H1 (cell line): ENCODE measurements around the gene PRCP. TPM values are rescaled to one million over a fixed set of nuclear protein-coding genes. Genes with fewer than 3 reads are reported as not detected.

Experiments
- CTCF ChIA-PET: fragments of 300-600 bp; sonication (Branson Sonifier 250); formaldehyde crosslinking; loops from one replicate; lab custom pipeline; 2021; ENCODE audit not compliant: partially characterized antibody; lab: Charles Lee
- POLR2A ChIA-PET: fragments of 300-600 bp; sonication (Branson Sonifier 250); formaldehyde crosslinking; loops from one replicate; lab custom pipeline; 2021; ENCODE audit warnings: inconsistent platforms; ENCODE audit not compliant: partially characterized antibody; lab: Charles Lee
- DNase-seq, 2 experiments: peaks; one replicate each; pipeline versions ENCODE4 v3.0.0 to v3.0.0-alpha.2; 2010 to 2022; ENCODE audit warnings: low spot score in 2 of 2, low read depth in 1 of 2, mixed read lengths in 1 of 2
- FAIRE-seq: peaks from 2 replicates; lab custom pipeline; 2011; peaks lifted over from hg19 to GRCh38; lab: Jason Lieb, UNC
- H2AFZ ChIP-seq: 2 replicates; pipeline ENCODE4 v1.8.1; 2012; ENCODE audit warnings: low read length, inconsistent platforms
- H2AK5ac ChIP-seq: 2 replicates; pipeline ENCODE4 v1.6.1; 2013; ENCODE audit warnings: low read depth, low read length
- H2BK120ac ChIP-seq: replicated peaks from 2 replicates; pipeline ENCODE3; 2013; ENCODE audit warnings: low read depth, low read length, inconsistent platforms
- H2BK12ac ChIP-seq: 2 replicates; pipeline ENCODE4 v1.6.1; 2013; ENCODE audit warnings: low read depth, low read length
- H2BK15ac ChIP-seq: 2 replicates; pipeline ENCODE4 v1.6.1; 2013; ENCODE audit warnings: low read length
- H2BK20ac ChIP-seq: 2 replicates; pipeline ENCODE4 v1.6.1; 2013; ENCODE audit warnings: low read length
- H2BK5ac ChIP-seq: 2 replicates; pipeline ENCODE4 v1.6.1; 2013; ENCODE audit warnings: low read depth, low read length
- H3K14ac ChIP-seq: 2 replicates; pipeline ENCODE4 v1.6.1; 2013; ENCODE audit warnings: inconsistent platforms; ENCODE audit not compliant: insufficient read length
- H3K18ac ChIP-seq: 2 replicates; pipeline ENCODE4 v1.6.1; 2013; ENCODE audit warnings: low read length; ENCODE audit errors: extremely low read depth
- H3K23ac ChIP-seq: 2 replicates; pipeline ENCODE4 v1.6.1; 2013; ENCODE audit warnings: inconsistent platforms; ENCODE audit not compliant: insufficient read length
- H3K23me2 ChIP-seq: 2 replicates; pipeline ENCODE4 v1.6.1; 2013; ENCODE audit warnings: low read depth, low read length
- H3K27ac ChIP-seq: 2 replicates; pipeline ENCODE4 v1.6.1; 2011; ENCODE audit warnings: low read depth, low read length, inconsistent platforms
- H3K27me3 ChIP-seq, 4 experiments: replicated peaks in 1 of 4; 1 replicate in 1 of 4; 2 replicates in 3 of 4; pipeline versions ENCODE4 v1.6.1 to v1.8.1; 2011 to 2013; ENCODE audit warnings: low read length in 3 of 4, mild to moderate bottlenecking in 3 of 4, inconsistent platforms in 2 of 4, mixed read lengths in 2 of 4, moderate library complexity in 1 of 4; ENCODE audit not compliant: control insufficient read depth in 3 of 4, insufficient read depth in 3 of 4; ENCODE audit errors: extremely low read depth in 1 of 4
- H3K36me3 ChIP-seq, 4 experiments: 2 replicates each; pipeline versions ENCODE4 v1.6.1 to v1.8.1; 2011 to 2013; ENCODE audit warnings: mild to moderate bottlenecking in 4 of 4, low read length in 3 of 4, moderate library complexity in 2 of 4, control low read depth in 1 of 4, inconsistent platforms in 1 of 4; ENCODE audit not compliant: insufficient read depth in 4 of 4, control insufficient read depth in 2 of 4
- H3K4ac ChIP-seq: replicated peaks from 2 replicates; pipeline ENCODE3; 2013; ENCODE audit warnings: low read length, low read depth, mixed read lengths, inconsistent platforms; ENCODE audit not compliant: insufficient read length
- H3K4me1 ChIP-seq, 4 experiments: replicated peaks in 1 of 4; 1 replicate in 1 of 4; 2 replicates in 3 of 4; pipeline versions ENCODE4 v1.6.1 to v1.8.1; 2011 to 2013; ENCODE audit warnings: low read length in 3 of 4, inconsistent platforms in 2 of 4, mixed read lengths in 1 of 4; ENCODE audit not compliant: insufficient read depth in 4 of 4, control insufficient read depth in 3 of 4
- H3K4me2 ChIP-seq, 2 experiments: 2 replicates each; pipeline versions ENCODE4 v1.6.1 to v1.8.1; 2011 to 2013; ENCODE audit warnings: low read depth in 2 of 2, low read length in 2 of 2, control low read depth in 1 of 2, inconsistent platforms in 1 of 2, mild to moderate bottlenecking in 1 of 2; ENCODE audit not compliant: insufficient read depth in 1 of 2
- H3K4me3 ChIP-seq, 4 experiments: fragments of 200-600, 300-600 bp in 1 of 4; sonication (generic), shearing (Covaris generic), sonication (Bioruptor Twin) in 1 of 4; 2 replicates each; pipeline versions ENCODE4 v1.5.1 to v1.8.1; 2011 to 2016; ENCODE audit warnings: low read length in 4 of 4, low read depth in 3 of 4, control low read depth in 2 of 4, inconsistent platforms in 2 of 4, mild to moderate bottlenecking in 2 of 4, mixed read lengths in 1 of 4, moderate library complexity in 1 of 4; ENCODE audit not compliant: insufficient read depth in 2 of 4; ENCODE audit errors: extremely low read depth in 1 of 4
- H3K56ac ChIP-seq: replicated peaks from 2 replicates; pipeline ENCODE3; 2013; ENCODE audit warnings: low read depth, mild to moderate bottlenecking, mixed read lengths, low read length, inconsistent platforms; ENCODE audit not compliant: insufficient read length
- H3K79me1 ChIP-seq: 2 replicates; pipeline ENCODE4 v1.6.1; 2013; ENCODE audit warnings: low read depth, low read length, control low read depth
- H3K79me2 ChIP-seq, 2 experiments: 2 replicates each; pipeline versions ENCODE4 v1.6.1 to v1.8.1; 2012 to 2013; ENCODE audit warnings: low read length in 2 of 2, mild to moderate bottlenecking in 2 of 2, inconsistent platforms in 1 of 2; ENCODE audit not compliant: insufficient read depth in 2 of 2, control insufficient read depth in 1 of 2
- H3K9ac ChIP-seq, 4 experiments: replicated peaks in 1 of 4; 1 replicate in 1 of 4; 2 replicates in 3 of 4; pipeline versions ENCODE4 v1.6.1 to v1.8.1; 2011 to 2013; ENCODE audit warnings: low read depth in 3 of 4, low read length in 3 of 4, control low read depth in 2 of 4, mild to moderate bottlenecking in 2 of 4, moderate library complexity in 2 of 4, inconsistent platforms in 1 of 4; ENCODE audit errors: extremely low read depth in 1 of 4
- H3K9me3 ChIP-seq, 2 experiments: 2 replicates each; pipeline versions ENCODE4 v1.6.1 to v1.8.1; 2012 to 2013; ENCODE audit warnings: mild to moderate bottlenecking in 2 of 2, moderate library complexity in 2 of 2, control low read depth in 1 of 2, inconsistent platforms in 1 of 2, low read depth in 1 of 2, low read length in 1 of 2, mixed read lengths in 1 of 2; ENCODE audit not compliant: insufficient read depth in 2 of 2
- H4K20me1 ChIP-seq, 2 experiments: replicated peaks in 1 of 2; 2 replicates each; pipeline versions ENCODE3 to v1.8.1; 2011 to 2013; ENCODE audit warnings: inconsistent platforms in 2 of 2, low read length in 2 of 2, mild to moderate bottlenecking in 1 of 2; ENCODE audit not compliant: insufficient read depth in 2 of 2, control insufficient read depth in 1 of 2
- H4K5ac ChIP-seq: 2 replicates; pipeline ENCODE4 v1.6.1; 2013; ENCODE audit warnings: low read length, low read depth, mixed read lengths, inconsistent platforms; ENCODE audit not compliant: insufficient read length
- H4K8ac ChIP-seq: 2 replicates; pipeline ENCODE4 v1.8.0; 2013; ENCODE audit warnings: mild to moderate bottlenecking, moderate library complexity, low read length, inconsistent platforms; ENCODE audit not compliant: insufficient read depth; ENCODE audit errors: extremely low read depth
- H4K91ac ChIP-seq: replicated peaks from 2 replicates; pipeline ENCODE3; 2013; ENCODE audit warnings: low read length, mixed read lengths, inconsistent platforms; ENCODE audit not compliant: insufficient read length
- ASH2L ChIP-seq: fragments of 200-600, 300-600 bp; sonication (generic); IDR thresholded peaks from one replicate; pipeline ENCODE4 v1.7.1; 2017; ENCODE audit warnings: low read length
- CREB1 ChIP-seq: IDR thresholded peaks from 2 replicates; pipeline ENCODE4 v1.6.1; 2012; ENCODE audit warnings: inconsistent platforms
- CTCF ChIP-seq, 3 experiments: IDR thresholded peaks; 1 replicate in 2 of 3; 2 replicates in 1 of 3; pipeline versions ENCODE4 v1.5.1 to v1.6.1; 2011; ENCODE audit warnings: low read length in 3 of 3, mild to moderate bottlenecking in 3 of 3, inconsistent platforms in 2 of 3, low read depth in 1 of 3, moderate library complexity in 1 of 3; ENCODE audit not compliant: insufficient read depth in 1 of 3; ENCODE audit errors: control extremely low read depth in 1 of 3
- NANOG ChIP-seq: IDR thresholded peaks from 2 replicates; pipeline ENCODE4 v1.6.1; 2011; ENCODE audit warnings: low read length, low read depth, mild to moderate bottlenecking, inconsistent platforms; ENCODE audit not compliant: insufficient read depth, poor library complexity, severe bottlenecking
- RBBP5 ChIP-seq: IDR thresholded peaks from 2 replicates; pipeline ENCODE4 v1.7.1; 2012; ENCODE audit warnings: low read depth, mild to moderate bottlenecking, inconsistent platforms, low read length, moderate library complexity, borderline replicate concordance
- RXRA ChIP-seq: IDR thresholded peaks from 2 replicates; pipeline ENCODE4 v1.6.1; 2011; ENCODE audit warnings: low read depth, mild to moderate bottlenecking, low read length, moderate library complexity; ENCODE audit not compliant: insufficient read depth
- SAP30 ChIP-seq: fragments of 300-600 bp; sonication (generic); IDR thresholded peaks from 2 replicates; pipeline ENCODE4 v1.7.1; 2012; ENCODE audit warnings: low read length, moderate library complexity, mild to moderate bottlenecking, inconsistent platforms; ENCODE audit not compliant: insufficient read depth, insufficient replicate concordance
- SIRT6 ChIP-seq: IDR thresholded peaks from one replicate; pipeline ENCODE4 v1.7.1; 2012; ENCODE audit warnings: low read length, inconsistent platforms
- SP1 ChIP-seq: IDR thresholded peaks from 2 replicates; pipeline ENCODE4 v1.6.1; 2011; ENCODE audit warnings: low read depth, low read length
- SP2 ChIP-seq: IDR thresholded peaks from 2 replicates; pipeline ENCODE4 v1.6.1; 2012; ENCODE audit warnings: mild to moderate bottlenecking, low read length, inconsistent platforms
- TAF1 ChIP-seq: IDR thresholded peaks from 2 replicates; pipeline ENCODE4 v1.6.1; 2011; ENCODE audit warnings: mild to moderate bottlenecking, low read depth, low read length
- WGBS, 2 experiments: shearing (Covaris generic) in 1 of 2; methylation state at CpG; one replicate each; pipeline versions ENCODE4 v1.1.6 to v1.1.7; 2013 to 2015; ENCODE audit warnings: low lambda C conversion rate in 2 of 2, mixed read lengths in 2 of 2, inconsistent platforms in 1 of 2, low coverage in 1 of 2, missing lambda C conversion rate in 1 of 2; ENCODE audit not compliant: insufficient replicate concordance in 2 of 2, insufficient coverage in 1 of 2, insufficient read length in 1 of 2; ENCODE audit errors: extremely low coverage in 1 of 2, missing lambda C conversion rate in 1 of 2; 5-methylcytosine and 5-hydroxymethylcytosine counted together
- polyA plus RNA-seq, 7 experiments: library from polyadenylated mRNA; depleted of rRNA in 3 of 7; stranded (reverse) in 5 of 7; unstranded in 2 of 7; fragments of >200 nt in 5 of 7; fragments of 200-250 nt in 2 of 7; gene quantifications; 1 replicate in 5 of 7; 2 replicates in 1 of 7; 4 replicates in 1 of 7; pipeline versions ENCODE4 v1.2.1 to v1.2.3, GENCODE V29; 2011 to 2013; ENCODE audit warnings: missing spikeins in 2 of 7, mixed read lengths in 2 of 7
- total RNA-seq: library from RNA; stranded (reverse); fragmentation: NEBNext Ultra II Directional; extraction: Animal tissue kit (Norgen Biotek cat#: 25700); gene quantifications from 2 replicates; pipeline ENCODE4 v1.2.1, GENCODE V29; 2021

PRCP gene
- total and polyA plus RNA-seq, 2 of the 8 experiments (the other 6 are each of a cell fraction or from before 2014, with no cell fraction given), result 63.8 to 84.4 TPM

DNA sequence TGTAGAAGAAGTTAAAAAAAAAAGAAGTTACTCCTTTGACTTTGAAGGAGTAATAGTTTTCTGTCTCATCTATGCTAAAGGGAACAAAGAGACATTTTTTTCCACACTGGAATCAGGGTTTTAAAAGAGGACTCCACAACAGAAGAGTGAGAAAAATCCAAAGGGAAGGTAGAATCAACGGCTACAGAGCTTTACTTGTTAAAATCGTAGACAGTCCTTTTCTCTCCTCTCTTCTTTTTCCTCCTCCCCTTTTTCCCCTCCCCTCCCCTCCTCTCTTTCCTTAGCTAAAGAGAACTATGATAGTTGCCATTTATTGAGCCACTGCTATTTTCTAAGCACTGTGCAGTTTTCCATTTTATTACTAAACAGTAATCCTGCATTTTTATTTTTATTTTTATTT lies 30.5 kb upstream of the PRCP start:
- peaks cover 0 to 3% of the 10 kb centered on the region in 2 experiments for H4K20me1 ChIP-seq
- H2BK15ac ChIP-seq, result no peak overlapping the region
- no peak overlapping the region for H3K14ac ChIP-seq
- no peaks in the 10 kb centered on the region; the same call in 1 of the 2 replicates for H3K23me2 ChIP-seq
- H4K91ac ChIP-seq, result no peak overlapping the region
- H3K36me3 ChIP-seq, result peaks cover 10 to 45% (median 22%) of the 10 kb centered on the region in 4 experiments
- no peaks in the 10 kb centered on the region for H3K4me1 ChIP-seq
- CTCF ChIA-PET, result interaction anchor here (0.6 to 1.7 kb wide), 6 partner anchors 13 to 1902 kb away, joined by 3 to 8 read pairs (median 3); no protein-coding TSS in a partner anchor
- no peak overlapping the region for H2AFZ ChIP-seq
- no peaks in the 10 kb centered on the region for H3K27me3 ChIP-seq
- no peak overlapping the region for H2BK120ac ChIP-seq
- no peaks in the 10 kb centered on the region for H3K79me1 ChIP-seq
- no peak overlapping the region for H3K9ac ChIP-seq
- H4K8ac ChIP-seq, result no peak overlapping the region
- H2BK12ac ChIP-seq, result no peak overlapping the region
- H2BK5ac ChIP-seq, result no peak overlapping the region
- H3K79me2 ChIP-seq, result no peaks in the 10 kb centered on the region
- H3K18ac ChIP-seq, result no peak overlapping the region
- no peak overlapping the region for H4K5ac ChIP-seq
- POLR2A ChIA-PET, result interaction anchor here (0.6 kb wide), 1 partner anchor 141 kb away, joined by 3 read pairs; no protein-coding TSS in a partner anchor
- DNase-seq (no peak), FAIRE-seq (no peak)
- TF ChIP-seq SIRT6 (no peak), RXRA (no peak), CTCF (IDR thresholded peaks at IDR 0.05; ENCODE audit: control extremely low read depth in 1 of 3, insufficient read depth in 1 of 3, low read depth in 1 of 3, low read length in 3 of 3) (no peak), SP2 (no peak), TAF1 (no peak), ASH2L (no peak), RBBP5 (no peak), NANOG (no peak), CREB1 (no peak), SAP30 (no peak), SP1 (no peak)
- no peak overlapping the region for H3K4me3 ChIP-seq
- no peak overlapping the region for H3K4me2 ChIP-seq
- no peak overlapping the region for H3K27ac ChIP-seq
- no peak overlapping the region for H3K23ac ChIP-seq
- H2BK20ac ChIP-seq, result no peak overlapping the region
- 93% methylated on average over 2 of the region's 2 CpGs; no CpG with 5 or more reads in 1 of the 2 experiments for WGBS, 2 experiments
- H3K56ac ChIP-seq, result no peak overlapping the region
- H2AK5ac ChIP-seq, result no peak overlapping the region
- no peak overlapping the region for H3K4ac ChIP-seq
- no peaks in the 10 kb centered on the region for H3K9me3 ChIP-seq
